Spleen (tissue), 7 donors: ENCODE results near the gene SOAT2.

ENCODE experiments used
- CTCF ChIP-seq, 11 experiments: fragments of 200-600 bp in 7 of 11; fragments of 450-650 bp in 4 of 11; sonication (generic) in 4 of 11; IDR thresholded peaks in 8 of 11; conservative IDR thresholded peaks in 3 of 11; 1 replicate in 7 of 11; 2 replicates in 4 of 11; pipeline versions ENCODE4 v1.4.0 to v1.8.0; 2016 to 2021; ENCODE audit warnings: antibody characterized with exemption in 11 of 11, inconsistent platforms in 4 of 11, mild to moderate bottlenecking in 1 of 11
- POLR2A ChIP-seq, 3 donors: fragments of 450-650 bp; IDR thresholded peaks; one replicate each; pipeline ENCODE4 v1.5.1; 2017; ENCODE audit warnings: antibody characterized with exemption in 3 of 3, mild to moderate bottlenecking in 1 of 3
- donor health status: DM: no; HTN: no; CAD: no; lungs with moderate emphysema.
- donor health status: DM: no; HTN: no; CAD: no.
- donor health status: DM: no; HTN: no; CAD: no.

GRCh38 chr12:53169644-53170043, 66.4 kb downstream of the SOAT2 start:
- no peak for TF ChIP-seq CTCF (IDR thresholded peaks at IDR 0.05 in 8 of 11, conservative IDR thresholded peaks at IDR 0.05 in 3 of 11)
- TF ChIP-seq POLR2A (IDR thresholded peaks at IDR 0.05), result no peak
